ENCODE results near the gene WNK2.
"Not testable (repeated sequence)": the region's sequence is repeated elsewhere in the genome, so short reads cannot be mapped to it uniquely, and the experiment has no call there.

The WNK2 gene

DNA sequence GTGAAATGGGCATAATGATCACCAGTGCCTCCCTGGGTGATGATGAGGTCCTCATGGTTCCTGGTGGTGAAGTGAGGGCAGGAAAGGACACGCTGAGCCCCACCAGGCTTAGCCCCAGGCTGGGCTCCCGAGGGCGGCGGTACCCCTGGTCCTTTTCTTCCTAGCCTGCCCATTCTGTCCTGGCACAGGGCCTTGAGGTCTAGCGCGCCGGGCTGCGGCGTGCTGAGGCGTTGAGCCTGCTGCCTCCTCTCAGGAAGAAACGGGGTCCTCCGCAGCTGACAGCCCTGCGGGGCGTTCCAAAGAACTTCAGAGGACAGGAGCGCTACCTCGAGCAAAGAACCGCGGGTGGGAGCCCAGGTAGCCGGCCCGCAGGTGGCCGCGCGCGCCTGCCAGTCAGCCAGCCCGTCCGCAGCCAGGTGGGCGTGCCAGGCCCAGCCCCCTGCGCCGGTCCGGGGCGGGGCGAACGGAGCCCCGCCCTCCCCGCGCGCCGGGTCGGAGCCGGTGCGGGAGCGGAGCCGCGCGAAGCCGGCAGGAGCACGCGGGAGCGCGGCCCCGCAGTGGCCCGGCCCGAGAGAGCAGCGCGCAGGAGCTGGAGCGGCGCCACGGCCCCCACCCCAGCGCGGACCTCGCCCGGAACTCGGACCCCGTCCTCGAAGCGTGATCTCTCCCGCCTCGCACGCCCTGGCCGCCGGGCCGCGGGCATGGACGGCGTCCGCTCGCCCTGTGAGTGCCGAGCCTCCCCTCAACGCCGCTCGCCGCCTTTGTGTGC is at the start of gene WNK2:
Gene WNK2 (plus strand): TSS at position 477 of the 769 bp plus-strand sequence. CDS start 791 bp downstream, outside the sequence.
- DNase-seq, result peak in 3 of 14 donors; percentile 27 to 59 (median 40)

DNA sequence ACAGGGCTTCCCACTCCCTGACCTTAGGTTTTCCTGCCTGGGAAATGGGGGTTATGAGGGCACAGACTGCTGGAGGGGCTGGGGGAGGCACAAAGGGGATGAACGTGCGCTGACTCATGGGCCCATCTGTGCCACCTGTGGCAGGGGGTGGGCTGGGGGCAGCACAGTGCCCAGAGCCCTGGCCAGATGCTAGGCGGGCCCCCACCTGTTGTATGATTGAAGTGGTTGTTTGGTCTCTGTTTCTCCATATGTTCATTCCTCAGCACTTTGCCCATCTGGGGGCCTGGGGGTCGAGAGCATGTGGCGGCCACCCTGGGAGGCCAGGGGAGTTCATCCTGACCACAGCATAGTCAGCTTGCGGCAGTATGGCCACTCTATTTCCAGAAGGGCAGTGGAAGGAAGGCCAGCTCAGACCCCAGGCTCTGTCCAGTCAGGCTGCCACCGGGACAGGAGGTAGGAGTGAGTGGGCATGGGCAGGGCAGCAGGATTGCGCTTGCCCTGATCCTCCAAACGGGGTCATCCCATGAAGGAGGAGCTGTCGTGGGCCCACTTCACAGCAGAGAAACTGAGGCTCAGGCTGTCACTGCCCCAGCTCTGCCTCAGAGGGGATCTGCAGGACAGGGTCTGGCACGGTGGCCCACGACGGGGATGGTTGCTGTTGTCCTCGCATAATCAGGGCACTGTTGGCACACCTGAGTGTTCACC is 49.0 kb upstream of the WNK2 start:
- DNase-seq, result no peak

DNA sequence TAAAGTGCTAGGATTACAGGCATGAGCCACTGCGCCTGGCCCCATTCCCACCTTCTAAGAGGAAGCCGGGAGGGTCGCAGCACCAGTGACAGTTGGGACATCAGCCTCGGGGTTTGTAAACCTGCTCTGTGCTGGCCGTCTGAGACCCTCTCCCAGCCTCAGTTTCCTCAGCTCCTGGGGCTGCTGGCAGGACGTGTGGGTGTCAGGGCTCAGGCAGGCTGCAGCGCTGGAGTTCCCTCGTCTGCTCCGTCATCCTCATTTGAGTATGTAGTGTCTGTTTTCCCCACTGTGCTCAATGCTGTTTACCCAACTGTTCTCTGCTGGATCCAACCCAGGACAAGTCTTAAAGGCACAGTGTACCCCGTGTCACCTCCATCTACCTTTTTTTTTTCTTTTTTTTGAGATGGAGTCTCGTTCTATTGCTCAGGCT is 47.9 kb upstream of the WNK2 start:
- peak in 3 of 14 donors; percentile 30 to 82 (median 41) for DNase-seq

DNA sequence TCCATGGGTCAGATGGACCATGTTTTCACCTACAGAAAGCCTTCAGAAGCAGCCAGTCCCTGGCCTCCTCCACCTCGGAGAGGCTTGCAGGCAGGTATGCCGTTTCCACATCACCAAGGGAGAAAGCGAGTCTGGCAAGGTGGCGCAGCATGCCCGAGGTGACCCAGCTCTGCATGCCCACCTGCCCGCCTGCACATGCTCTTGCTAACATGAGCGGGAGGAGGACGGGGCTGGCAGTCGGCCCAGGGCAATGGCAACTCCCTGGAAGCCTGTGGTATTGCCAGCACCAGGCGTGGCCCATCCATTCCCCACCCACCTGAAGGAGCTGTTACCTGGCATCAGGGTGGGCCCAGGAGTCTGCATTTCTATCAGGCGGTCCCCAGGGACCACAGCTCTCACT is 46.6 kb upstream of the WNK2 start:
- DNase-seq, result no peak

DNA sequence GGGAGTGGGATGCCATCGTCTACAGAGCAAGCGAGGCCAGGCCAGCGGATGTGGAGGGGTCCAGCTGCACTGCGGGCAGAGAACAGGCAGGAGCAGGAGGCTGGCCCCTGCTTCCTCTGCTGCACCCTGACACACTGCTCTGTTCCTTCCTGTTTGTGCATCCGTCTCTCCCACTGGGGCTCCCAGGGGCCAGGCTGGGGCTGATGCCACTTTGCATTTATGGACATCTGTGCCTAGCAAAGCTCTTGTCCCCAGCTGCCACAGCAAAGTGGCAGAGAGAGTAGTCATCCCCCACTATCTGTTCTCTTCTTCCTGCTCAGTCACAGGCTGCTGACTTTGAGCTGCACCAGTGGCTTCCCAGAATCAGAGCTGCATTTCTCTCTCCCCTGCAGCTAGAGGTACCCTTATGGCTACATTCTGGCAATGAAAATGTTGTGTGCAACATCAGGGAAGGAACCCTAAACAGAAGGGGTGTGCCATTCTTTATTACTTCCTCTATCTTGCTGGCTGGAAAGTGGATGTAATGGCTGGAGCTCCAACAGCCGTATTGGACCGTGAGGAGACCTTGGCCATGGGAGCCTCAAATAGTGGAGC is 45.7 kb upstream of the WNK2 start:
- peak in 1 of 14 donors; percentile 36 for DNase-seq

DNA sequence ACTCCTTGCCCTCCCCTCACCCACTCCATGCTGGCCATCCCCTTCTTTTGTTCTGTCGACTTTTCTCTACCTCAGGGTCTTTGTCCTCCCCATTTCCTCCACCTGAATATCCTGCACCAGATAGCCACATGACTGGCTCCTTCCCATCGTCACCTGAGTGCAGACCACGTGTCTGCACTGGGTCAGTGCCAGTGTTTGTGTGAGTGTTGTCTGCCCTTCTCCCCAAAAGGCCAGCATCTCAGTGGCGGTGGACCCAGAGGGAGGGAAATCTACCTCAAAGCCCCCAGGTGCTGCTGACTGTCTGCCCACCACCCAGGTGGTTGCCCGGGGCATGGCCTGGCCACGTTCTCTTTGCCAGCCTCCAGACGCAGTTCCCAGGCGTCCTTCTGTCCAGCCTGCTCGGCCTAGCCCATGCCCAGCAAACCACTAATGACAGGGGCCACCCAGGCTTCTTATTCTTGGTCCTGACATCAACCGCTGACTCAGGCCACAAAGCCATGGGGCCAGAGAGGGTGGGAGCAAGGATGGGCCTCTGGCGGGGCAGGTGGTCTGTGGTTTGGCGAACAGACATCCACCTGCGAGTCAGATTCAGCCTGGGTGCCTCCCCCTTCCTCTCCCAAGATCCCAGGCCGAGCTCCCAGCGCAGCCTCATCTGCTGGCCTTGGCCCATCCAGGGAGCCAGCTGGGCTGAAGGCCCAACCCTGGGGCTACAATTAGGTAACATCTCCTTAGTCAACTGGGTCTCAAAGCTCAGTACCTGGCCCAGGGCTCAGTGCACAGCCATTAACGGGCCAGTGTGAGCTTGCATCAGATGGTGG is 44.4 kb upstream of the WNK2 start:
- DNase-seq, result no peak

DNA sequence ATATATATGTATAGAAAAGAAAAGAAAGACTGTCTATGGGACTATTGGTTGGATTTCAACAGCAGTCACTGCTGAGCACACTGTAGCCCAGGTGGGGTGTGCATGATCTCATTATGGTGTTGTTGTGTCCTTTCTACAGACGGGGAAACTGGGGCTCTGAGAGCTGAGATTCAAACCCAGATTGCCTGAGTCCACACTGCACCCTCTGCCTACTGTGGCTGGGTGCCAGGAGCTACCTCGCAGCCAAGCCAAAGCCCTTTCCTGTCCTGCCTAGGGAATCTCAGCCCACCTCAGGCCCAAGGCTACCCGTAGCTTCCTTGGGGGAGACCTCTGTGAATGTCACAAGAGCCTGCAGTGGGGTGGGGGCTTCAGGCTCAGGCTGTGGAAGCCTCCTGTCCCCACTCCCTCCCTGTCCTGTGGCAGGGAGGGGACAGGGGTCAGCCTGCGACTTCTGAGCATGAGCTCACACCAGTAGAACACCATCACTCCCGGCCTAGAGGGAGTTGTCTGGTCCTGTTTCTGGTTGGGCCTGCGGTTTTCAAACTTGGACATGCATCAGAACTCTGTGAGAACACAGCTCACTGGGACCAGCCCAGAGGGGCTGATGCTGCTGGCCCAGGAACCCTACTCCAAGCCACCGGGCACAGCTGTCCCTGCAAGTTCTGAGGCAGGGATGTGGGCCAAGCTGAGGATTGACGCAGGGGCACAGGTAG is 42.0 kb upstream of the WNK2 start:
- no peak for DNase-seq

DNA sequence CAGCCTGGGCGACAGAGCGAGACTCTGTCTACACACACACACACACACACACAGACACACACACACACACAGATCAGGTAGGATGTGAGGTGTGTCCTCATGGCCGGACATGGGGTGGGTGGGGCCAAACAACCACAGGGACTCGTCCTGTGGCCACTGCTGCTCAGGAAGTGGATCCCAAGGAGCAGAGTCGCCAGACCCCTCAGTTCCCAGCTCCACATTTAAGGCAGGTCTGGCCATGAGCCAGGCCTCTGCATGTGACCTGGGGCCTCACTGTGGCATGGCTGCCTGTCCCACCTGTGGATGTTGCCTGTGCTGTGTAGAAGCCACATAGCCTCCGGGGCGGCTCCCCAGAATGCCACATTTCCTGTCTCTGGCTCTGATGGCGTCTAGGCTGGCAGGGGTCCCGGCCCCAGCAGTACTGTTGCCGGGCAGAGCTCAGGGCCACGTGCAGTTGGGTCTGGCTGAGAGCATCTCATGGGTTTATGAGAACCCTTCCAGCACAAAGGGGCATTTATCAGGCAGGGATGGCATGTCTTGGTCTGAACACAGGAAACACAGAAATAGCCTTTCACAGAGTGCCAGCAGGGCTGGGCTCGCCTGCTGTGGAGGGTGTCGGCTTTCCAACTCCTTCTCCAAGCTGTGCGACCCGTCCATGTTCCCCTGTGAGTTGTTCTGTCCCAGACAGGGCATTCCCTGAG is 40.0 kb upstream of the WNK2 start:
- peak in 13 of 14 donors; percentile 32 to 92 (median 83) for DNase-seq

DNA sequence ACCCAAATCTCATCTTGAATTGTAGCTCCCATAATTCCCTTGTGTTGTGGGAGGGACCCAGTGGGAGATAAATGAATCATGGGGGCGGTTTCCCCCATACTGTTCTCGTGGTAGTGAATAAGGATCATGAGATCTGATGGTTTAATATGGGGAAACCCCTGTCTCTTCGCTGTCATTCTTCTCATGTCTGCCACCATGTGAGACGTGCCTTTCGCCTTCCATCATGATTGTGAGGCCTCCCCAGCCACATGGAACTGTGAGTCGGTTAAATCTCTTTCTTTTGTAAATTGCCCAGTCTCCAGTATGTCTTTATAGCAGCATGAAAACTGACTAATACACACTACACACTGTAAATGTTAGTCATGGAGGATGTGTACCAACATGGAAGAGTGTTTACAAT is 37.2 kb upstream of the WNK2 start:
- DNase-seq, result not testable (repeated sequence)

DNA sequence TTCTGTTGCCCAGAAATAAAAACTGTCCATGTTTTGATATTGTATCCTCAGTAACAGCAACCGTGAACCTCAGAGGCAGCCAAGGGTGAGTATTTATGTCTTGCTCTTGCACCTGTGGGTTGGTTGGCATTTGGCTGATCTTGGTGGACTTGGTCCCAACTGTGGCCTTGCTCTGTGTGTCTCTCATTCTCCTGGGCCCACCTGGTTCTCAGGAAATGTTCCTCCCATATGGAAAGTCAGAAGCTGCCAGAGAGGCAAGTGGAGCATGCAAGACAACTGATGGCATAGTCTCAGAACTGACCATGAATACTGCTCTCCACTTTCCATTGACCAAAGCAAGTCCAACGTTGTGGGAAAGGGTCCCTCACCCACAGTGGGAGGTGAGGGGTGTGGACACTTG is 36.3 kb upstream of the WNK2 start:
- DNase-seq, result peak in 1 of 14 donors; percentile 73

DNA sequence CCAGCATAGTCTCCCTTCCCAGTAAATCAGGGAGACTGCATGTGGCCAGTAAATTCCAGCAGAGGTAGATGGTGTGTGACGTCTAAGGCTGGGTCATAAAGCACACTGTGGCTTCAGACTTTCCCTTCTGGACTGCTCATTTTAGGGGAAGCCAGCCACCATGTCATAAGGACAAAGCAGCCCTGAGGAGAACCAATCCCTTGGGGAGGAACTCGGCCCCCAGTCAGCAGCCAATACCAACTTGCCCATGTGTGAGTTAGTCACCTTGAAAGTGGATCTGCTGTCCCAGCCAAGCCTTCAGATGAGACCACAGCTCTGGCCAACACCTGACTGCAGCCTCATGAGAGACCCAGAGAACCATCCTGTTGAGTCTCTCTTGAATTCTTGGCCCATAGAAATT is 35.2 kb upstream of the WNK2 start:
- no peak for DNase-seq

DNA sequence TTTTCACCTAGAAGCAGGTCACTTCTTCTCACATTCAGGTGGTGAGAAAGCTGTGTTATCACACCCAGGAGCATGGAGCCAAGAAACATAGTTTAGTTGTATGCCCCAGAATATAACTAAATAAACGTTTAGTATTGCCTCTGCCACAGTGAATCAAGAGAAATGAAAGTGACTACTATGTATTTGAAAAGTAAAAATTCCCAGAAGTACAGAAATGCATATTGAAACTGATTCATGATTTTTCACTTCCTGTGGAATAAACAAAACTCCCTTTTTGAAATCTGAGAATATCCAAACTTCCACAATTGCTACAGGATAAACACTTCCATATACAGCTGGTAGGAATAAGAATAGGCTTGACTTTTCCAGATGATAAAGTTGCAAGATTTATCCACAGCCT is 34.6 kb upstream of the WNK2 start:
- DNase-seq, result no peak

DNA sequence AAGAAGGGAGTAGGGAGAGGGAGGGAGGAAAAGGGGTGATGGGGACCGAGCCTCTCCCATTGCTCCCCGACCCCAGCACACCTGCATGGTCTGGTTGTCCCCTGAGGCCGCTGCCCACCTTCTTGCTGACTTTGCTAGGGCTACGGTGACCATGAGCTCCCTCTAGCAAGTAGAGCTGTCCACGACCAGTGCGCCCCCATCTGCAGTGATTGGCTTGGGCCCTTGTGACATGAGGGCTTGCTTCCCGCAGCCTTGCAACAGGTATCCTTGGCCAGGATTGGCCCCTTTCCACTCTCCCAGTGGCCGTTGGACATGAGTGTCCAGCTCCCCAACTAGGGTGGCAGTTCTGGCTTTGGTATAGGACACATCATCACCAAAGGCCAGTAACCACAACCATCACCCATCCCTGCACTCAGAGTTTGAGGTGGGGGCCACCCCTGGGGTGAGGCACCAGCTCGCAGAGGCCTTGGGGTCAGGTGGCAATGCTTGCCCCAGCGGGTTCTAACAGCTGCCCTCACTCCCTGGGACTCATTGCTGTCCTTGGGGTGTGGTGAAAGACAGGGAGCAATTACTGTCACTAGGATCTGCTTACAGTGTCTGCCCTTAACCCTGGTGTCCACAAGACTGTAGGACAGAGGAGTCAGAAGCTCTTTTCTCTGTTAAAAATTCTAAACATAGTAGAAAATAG is 32.7 kb upstream of the WNK2 start:
- DNase-seq, result no peak

DNA sequence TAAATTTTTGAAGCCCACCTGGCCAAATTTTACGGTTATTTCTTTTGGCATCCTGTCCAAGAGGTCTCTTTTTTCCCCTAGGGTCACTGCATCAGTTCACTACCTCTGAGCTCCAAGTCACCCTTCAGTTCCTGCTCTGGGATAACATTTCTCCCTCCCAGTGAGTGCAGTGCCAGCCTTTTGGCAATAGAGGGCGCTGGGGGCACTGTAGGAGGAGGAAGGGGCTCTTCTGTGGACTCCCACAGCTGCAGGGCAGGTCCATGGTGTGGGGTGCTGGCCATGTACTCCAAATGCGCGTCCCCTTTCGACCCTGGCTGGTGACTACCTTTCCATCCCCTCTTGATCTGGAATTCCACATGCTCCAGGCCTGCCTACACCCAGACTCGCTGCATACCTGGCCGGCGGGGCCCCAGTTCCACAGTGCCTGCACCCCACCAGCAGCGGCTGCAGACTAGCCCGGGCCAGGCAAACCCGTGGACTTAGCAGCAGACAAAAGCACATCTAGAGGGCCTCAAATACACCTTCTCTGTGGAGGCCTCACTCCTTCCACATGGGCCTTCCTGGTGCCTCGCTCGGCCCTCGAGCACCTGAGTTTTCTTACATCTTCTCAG is 29.5 kb upstream of the WNK2 start:
- DNase-seq, result no peak

DNA sequence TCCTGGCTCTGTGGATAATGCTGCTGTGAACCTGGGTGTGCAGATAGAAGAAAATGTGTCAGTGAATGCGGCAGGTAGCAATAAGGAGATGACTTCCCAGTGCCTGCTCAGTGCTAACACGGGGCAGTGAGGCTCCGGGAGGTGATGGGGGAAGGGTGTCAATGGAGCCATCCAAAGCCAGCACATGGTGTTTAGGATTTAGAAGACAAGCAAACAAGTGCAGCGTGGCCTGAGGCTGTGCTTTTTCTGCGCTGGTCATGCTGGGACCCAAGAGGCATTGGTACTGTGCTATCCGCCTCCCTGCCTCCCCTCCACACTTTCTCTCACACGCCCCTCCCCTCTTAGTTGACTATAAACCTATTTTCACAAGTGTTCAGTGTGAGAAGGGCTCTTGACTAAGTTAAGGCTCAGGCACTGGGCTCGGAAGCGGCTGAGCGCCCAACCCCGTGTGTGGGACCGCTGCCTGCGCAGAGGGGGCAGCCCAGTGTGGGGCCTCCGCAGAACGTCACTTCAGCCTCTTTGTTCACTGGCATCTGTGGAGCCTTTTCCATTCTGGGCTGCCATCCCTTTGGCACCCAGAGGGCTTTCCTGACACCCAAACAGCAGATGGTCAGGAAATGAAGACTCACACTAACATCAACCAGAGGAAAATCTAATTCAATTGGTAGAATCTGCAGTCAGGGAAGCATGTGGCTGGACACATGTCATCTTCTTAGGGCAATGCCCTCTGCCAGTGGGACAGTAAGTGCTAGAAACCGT is 28.0 kb upstream of the WNK2 start:
- DNase-seq, result peak in 11 of 14 donors; percentile 26 to 96 (median 61)

DNA sequence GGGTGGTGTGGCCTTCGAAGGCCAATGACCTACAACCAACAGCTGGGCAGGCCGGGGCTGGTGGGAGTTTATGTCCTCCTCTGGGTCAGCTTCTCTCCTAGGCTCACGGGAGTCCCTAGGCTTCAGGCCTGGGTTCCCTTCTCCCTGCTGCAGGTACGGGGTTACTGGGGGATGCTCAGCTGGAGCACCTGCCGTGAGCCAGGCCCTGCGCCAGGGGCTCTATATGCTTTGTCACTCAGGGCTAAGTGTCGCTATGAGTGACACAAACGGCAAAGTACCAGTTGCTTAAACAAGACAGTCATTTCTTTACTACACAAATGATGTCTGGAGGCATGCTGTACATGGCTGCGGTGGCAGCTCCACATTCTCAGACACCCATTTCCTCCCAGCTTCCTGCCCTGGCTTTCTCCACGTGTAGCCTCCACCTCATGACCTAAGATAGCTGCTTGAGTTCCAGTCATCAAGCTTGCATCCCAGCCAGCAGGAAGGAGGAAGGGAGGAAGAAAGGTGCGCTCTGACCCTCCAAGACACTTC is 27.4 kb upstream of the WNK2 start:
- no peak for DNase-seq

DNA sequence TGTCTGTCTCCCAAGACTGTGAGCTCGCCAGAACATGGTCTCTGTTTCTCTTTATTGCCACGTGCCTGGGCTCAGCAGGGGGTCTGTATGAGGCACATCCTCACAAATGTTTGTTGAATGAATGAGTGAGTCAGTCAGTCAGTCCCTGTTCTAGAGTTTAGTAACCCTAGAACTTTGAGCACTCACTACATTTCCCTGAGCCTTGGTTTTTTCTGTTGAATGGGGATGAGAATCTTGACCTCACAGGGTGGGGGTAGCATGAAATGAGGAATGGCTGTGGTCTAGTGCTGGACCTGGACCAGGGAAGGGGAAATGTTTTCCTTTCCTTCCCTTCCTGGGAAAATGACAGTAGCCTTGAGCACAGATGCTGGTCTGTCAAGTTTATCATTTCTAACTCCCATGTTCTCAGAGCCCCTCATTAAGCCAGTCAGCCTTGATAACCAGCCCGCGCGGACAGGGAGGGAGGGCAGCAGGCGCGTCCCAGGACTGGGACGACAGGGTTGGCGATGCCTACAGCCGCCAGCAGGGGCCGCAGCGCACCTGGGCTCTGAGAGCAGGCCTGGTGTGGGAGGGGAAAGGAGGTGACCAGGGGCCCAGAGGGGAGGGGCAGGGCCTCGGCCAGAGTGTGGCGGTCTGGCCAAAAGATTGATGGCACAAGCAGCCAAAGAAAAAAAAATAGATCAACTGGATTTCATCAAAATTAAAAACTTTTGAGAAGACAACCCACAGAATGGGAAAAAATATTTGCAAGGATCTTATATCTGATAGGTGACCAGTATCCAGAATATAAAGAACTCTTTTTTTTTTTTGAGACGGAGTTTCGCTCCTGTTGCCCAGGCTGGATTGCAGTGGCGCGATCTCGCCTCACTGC is 24.1 kb upstream of the WNK2 start:
- peak; percentile 4 to 84 (median 62) for DNase-seq

Measured in C1 segment of cervical spinal cord (tissue), 14 donors.